Activated CD4-positive, alpha-beta T cell treated with anti-CD3 and anti-CD28 coated beads, Interleukin-10, Interleukin-2, amounts not matched to agents 100 ng/mL and 50 ng/mL, durations not matched to agents 16 hours and 8 hours (primary cell): Measurements from ENCODE around the gene REN.
A peak's percentile ranks its signal among the peaks of the same experiment; 100 is the strongest.

Experiments
- DNase-seq: peaks from one replicate; pipeline ENCODE4 v3.0.0-alpha.2; 2020

REN gene

GRCh38 chr1:204130981-204131892 lies 34.9 kb downstream of the REN start:
- no peak for DNase-seq

DNA sequence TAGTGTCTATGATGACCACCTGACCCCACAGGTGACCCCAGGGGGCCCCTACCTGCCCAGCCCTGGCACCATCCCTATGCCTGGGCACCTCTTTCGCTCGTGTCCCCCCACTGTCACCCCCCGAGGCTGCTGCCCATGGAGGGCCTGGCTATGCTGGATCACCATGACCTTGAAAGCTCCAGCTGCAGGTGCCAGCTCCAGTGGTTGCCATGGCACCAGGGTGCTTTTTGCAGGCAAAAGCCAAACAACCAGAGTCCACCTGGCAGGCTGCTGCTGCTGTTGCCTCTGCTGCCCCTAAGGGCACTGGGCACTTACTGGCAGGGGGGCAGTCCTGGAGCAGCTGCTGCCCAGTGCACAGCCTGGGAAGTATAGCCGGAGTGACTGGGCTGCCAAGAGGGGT lies 36.0 kb downstream of the REN start:
- DNase-seq, result no peak

GRCh38 chr1:204128964-204129896 lies 36.9 kb downstream of the REN start:
- DNase-seq, result peak; percentile 67

- DNase-seq, result no peak
These were observed 37.6 kb downstream of the REN start for GRCh38 chr1:204128464-204128963.

DNA sequence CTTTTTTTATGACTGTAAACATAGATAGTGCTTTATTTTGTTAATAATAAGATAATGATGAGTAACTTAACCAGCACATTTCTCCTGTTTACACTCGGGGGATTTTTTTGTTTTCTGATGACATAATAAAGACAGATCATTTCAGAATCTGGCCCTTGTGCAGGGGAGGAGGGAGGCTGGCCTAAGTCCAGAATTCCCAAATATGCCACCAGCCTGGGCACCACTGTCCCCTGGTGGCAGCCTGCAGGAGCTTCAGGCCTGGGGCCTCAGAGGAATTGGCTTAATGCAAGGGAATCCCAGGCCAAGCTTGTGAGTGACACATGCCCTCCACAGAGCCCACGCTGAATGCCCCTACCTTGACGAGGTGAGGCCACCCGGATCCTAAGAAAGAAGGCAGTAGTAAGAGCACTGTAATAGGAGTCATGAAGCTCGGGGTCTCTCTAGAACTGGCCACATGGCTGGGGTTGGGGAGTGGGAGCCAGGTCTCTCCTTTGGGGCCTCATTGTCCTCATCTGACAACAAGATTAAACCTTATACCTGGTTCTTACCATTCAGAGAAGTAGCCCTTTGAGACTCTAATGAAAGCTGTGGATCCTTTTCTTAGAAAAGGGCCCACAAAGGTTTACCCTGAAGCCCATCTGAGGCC lies 38.4 kb downstream of the REN start:
- peak; percentile 24 for DNase-seq

DNA sequence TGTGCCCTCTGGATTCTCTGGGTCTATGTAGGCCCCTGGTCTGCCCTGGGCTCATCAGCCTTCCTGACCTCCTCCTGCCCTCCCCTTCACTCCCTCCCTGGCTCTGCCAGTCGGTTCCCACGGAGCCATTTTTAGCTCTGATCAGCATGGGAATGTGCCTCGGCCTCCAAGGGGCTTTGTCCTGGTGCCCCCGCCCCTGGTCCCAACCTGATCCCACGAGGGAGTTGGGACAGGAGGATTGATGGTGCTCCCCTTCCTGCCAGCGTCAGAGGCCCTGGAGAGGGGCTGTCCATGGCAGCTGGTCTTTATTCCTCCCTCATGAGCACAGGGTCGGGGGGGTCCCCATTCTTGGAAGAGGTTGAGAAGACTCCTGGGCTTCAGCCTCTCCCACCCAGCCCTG lies 39.2 kb downstream of the REN start:
- no peak for DNase-seq

DNA sequence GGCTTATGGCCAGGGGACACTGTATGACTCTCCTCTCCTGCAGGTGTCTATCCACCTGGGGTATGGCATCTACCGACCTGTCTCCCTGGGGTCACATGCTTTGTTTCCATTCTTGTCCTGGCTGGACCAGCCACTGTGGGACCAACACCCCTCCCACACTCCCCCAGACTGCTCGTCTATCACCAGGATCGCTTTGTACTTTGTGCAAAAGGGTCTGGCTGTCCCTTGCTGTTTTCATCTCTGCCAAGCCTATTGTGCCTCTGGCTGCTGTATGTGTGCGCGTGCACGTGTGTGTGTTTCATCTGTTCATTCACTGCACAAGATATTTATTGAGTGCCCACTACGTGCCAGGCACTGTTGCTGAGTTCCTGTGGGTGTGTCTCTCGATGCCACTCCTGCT lies 39.8 kb downstream of the REN start:
- no peak for DNase-seq

DNA sequence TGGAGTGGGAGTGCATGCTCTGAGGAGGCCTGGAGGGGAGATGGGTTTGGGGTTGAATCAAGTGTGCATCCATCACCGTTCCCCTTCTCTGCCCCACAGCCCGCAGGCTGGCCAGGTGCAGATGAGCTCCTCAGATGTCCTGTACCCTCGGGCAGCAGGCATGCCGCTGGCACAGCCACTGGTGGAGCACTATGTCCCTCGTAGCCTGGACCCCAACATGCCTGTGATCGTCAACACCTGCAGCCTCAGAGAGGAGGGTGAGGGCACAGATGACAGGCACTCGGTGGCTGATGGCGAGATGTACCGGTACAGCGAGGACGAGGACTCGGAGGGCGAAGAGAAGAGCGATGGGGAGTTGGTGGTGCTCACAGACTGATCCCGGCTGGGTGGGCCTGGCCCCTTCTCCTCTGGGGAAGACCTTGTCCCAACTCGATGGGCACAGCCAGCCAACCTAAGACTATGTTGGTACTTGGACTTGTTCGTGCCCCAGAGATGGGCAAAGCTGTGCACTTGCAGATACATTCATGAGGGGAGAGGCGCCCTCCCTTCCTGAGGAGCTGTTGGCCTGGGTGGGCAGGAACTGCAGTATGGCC lies 40.3 kb downstream of the REN start:
- no peak for DNase-seq

- no peak for DNase-seq
These were observed 41.5 kb downstream of the REN start for GRCh38 chr1:204124639-204125038.

- DNase-seq, result no peak
These were observed 42.8 kb downstream of the REN start for GRCh38 chr1:204123376-204123775.

GRCh38 chr1:204121840-204122555 lies 44.1 kb downstream of the REN start:
- DNase-seq, result no peak

DNA sequence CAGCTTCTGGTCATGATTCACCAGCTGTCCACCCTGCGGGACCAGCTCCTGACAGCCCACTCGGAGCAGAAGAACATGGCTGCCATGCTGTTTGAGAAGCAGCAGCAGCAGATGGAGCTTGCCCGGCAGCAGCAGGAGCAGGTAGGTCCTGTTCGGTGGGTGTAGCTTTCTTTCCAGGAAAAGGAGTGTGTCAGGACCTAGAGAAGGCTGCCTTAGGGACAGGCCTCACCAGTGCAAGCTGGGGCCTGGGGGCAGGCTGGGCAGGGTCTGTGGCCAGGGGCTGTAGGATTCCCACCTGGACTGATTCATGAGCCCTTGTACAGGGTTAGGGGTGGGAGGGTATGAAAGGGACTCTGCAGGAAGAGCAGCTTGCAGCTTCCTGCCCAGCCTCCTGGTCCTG lies 49.6 kb downstream of the REN start:
- DNase-seq, result no peak

DNA sequence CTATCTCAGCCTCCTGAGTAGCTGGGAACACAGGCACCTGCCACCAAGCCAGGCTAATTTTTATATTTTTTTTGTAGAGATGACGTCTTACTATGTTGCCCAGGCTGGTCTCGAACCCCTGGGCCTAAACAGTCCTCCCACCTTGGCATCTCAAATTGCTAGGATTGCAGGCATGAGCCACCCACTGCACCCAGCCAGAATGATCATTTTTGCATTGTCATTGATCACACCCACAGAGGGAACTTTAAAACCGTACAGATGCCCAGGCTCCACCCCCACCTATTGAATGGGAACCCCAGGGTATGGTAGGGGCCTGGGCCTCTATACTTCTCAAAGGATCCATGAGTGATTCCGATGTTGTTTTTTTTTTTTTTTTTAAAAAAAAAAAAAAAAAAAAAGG lies 51.0 kb downstream of the REN start:
- DNase-seq, result no peak

- no peak for DNase-seq
These were observed 51.5 kb downstream of the REN start for GRCh38 chr1:204114606-204115005.

DNA sequence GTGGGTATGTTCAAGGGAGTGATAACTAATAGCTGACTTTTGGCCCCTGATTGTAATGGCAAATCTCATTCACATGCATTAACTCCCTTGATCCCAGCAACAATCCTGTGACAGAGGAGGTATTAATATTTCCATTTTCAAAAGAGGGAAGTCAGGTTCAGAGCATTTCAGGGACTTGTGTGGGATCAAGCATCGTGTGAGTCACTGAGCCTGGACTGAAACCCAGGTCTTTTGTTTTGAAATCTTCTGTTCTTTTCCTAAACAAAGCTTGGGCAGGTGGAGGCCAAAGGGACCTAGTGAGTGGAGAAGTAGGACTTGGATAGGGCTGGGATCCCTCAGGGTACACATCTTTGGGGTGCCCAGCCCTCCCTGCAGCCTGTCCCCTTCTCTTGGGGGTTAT lies 52.2 kb downstream of the REN start:
- no peak for DNase-seq

GRCh38 chr1:204112876-204113730 lies 53.0 kb downstream of the REN start:
- no peak for DNase-seq

- no peak for DNase-seq
These were observed 55.1 kb downstream of the REN start for GRCh38 chr1:204110894-204111633.

DNA sequence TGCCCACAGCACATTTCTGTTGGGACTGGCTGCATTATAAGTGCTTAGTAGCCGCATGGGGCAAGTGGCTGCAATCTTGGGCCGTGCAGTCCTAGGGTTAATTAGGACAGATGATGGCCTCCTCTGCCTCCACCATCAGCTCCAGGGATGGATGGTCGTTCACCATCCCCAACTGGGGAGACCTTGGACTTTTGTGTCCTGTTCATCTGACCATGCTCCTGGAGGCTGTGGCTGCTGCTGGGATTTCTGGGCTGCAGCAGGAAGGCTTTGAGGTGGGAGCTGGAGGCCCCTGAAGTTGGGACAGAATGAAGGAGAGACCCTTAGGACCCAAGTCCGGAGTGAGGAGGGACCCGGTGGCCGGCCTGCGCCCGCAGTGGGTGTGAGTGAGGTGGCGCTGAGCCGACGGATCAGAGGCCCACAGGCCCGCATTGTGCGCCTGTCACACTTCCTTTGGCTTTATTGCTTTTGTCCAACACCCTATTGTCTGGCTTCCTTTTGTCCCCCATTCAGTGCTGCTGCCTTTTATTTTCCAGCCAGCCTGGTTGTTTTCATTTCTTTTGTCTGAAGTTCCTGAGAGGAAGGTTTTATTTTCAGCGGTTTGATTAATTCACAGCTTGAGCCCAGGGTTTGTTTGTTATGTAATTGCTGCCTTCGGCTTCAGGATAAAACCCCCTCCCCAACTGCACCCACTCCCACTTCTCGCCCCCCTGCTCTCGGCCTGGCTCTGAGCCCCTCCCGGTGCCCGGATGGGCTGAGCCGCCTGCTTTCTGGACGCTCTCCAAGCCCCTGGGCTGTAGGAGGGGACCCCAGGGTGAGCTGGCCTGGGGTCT lies 57.6 kb downstream of the REN start:
- DNase-seq, result no peak

- no peak for DNase-seq
These were observed 58.2 kb downstream of the REN start for GRCh38 chr1:204107892-204108291.
